Panc1 (cell line): ENCODE measurements around the gene APOBR. TPM values are rescaled to one million over a fixed set of nuclear protein-coding genes. Genes with fewer than 3 reads are reported as not detected.
"Not testable (repeated sequence)": the region's sequence is repeated elsewhere in the genome, so short reads cannot be mapped to it uniquely, and the experiment has no call there.

ENCODE experiments used
- ATAC-seq: fragments of 200-7000 bp; cut with Tn5 transposase; 2 replicates; pipeline ENCODE4 v1.9.1; 2020; ENCODE audit warnings: mild to moderate bottlenecking, moderate library complexity
- BruUV-seq: library from RNA; stranded (reverse); fragments of 400-500 nt; replicated peaks from 2 replicates; lab custom pipeline; 2021; lab: Mats Ljungman, UMichigan
- CTCF ChIA-PET: fragments of 300-600 bp; sonication (Branson Sonifier 250); formaldehyde crosslinking; loops from one replicate; lab custom pipeline; 2022; ENCODE audit warnings: antibody characterized with exemption; lab: Charles Lee
- POLR2A ChIA-PET: fragments of 300-600 bp; sonication (Branson Sonifier 250); formaldehyde crosslinking; loops from one replicate; lab custom pipeline; 2022; ENCODE audit warnings: antibody characterized with exemption; lab: Charles Lee
- DNase-seq: peaks from one replicate; pipeline ENCODE4 v3.0.0-alpha.2; 2010; ENCODE audit warnings: low read depth, low spot score
- H3K27ac ChIP-seq: 2 replicates; pipeline ENCODE4 v1.5.1; 2011; ENCODE audit warnings: mild to moderate bottlenecking, low read length, inconsistent platforms
- H3K27me3 ChIP-seq: fragments of 200-500 bp; sonication (Bioruptor generic); 2 replicates; pipeline ENCODE4 v1.6.0; 2014; ENCODE audit warnings: low read length, inconsistent platforms; ENCODE audit not compliant: control insufficient read depth, insufficient read depth
- H3K36me3 ChIP-seq: fragments of 200-500 bp; sonication (Bioruptor generic); 2 replicates; pipeline ENCODE4 v1.5.1; 2014; ENCODE audit warnings: inconsistent platforms, mild to moderate bottlenecking, low read length, moderate library complexity; ENCODE audit not compliant: control insufficient read depth, insufficient read depth
- H3K4me1 ChIP-seq: 2 replicates; pipeline ENCODE4 v1.5.1; 2011; ENCODE audit warnings: inconsistent platforms, mild to moderate bottlenecking, low read length, moderate library complexity; ENCODE audit not compliant: control insufficient read depth, insufficient read depth
- H3K4me3 ChIP-seq, 2 experiments: 2 replicates each; pipeline ENCODE4 v1.5.1; 2011 to 2012; ENCODE audit warnings: low read depth in 2 of 2, low read length in 2 of 2, mild to moderate bottlenecking in 2 of 2, inconsistent platforms in 1 of 2, moderate library complexity in 1 of 2
- H3K9me3 ChIP-seq: fragments of 200-500 bp; sonication (Bioruptor generic); 2 replicates; pipeline ENCODE4 v1.5.1; 2014; ENCODE audit warnings: low read depth, mild to moderate bottlenecking, inconsistent platforms, low read length, moderate library complexity; ENCODE audit not compliant: control insufficient read depth, insufficient read depth
- POLR2AphosphoS5 ChIP-seq: IDR thresholded peaks from 2 replicates; pipeline ENCODE4 v1.6.1; 2012; ENCODE audit warnings: mild to moderate bottlenecking, low read depth, low read length, moderate library complexity
- SIN3A ChIP-seq: IDR thresholded peaks from 2 replicates; pipeline ENCODE4 v1.6.1; 2012; ENCODE audit warnings: low read depth, mild to moderate bottlenecking, low read length, moderate library complexity, borderline replicate concordance; ENCODE audit not compliant: insufficient read depth
- TCF7L2 ChIP-seq: IDR thresholded peaks from 2 replicates; pipeline ENCODE4 v1.6.1; 2011; ENCODE audit warnings: mild to moderate bottlenecking, low read depth, low read length, inconsistent platforms
- in situ Hi-C: cut with HindIII; loops from 2 replicates; pipeline ENCODE4 v1.10.0; 2016; ENCODE audit warnings: low sequenced_read_pairs, low pct_unique_long_range_greater_than_20kb
- intact Hi-C: fragments of 100-400 bp; cut with micrococcal nuclease; formaldehyde crosslinking; loops from one replicate; pipeline ENCODE4 v1.10.0; 2022; ENCODE audit not compliant: unreplicated experiment
- total RNA-seq: library from RNA; stranded (reverse); gene quantifications from one replicate; pipeline ENCODE4 v1.2.1, GENCODE V29; 2021; ENCODE audit not compliant: unreplicated experiment
- TF ChIP-seq, protein P1 (sequence below), 2 experiments: IDR thresholded peaks; 2 replicates each; pipeline ENCODE4 v1.6.1; 2011 to 2012; ENCODE audit warnings: low read depth in 2 of 2, control low read depth in 1 of 2, low read length in 1 of 2, mild to moderate bottlenecking in 1 of 2, moderate library complexity in 1 of 2; ENCODE audit not compliant: insufficient read depth in 1 of 2
- TF ChIP-seq, protein P2 (sequence below): fragments of 450-650 bp; IDR thresholded peaks from 2 replicates; pipeline ENCODE4 v1.5.1; 2017; ENCODE audit warnings: mild to moderate bottlenecking

APOBR gene
- total RNA-seq, 1 experiment from 2014 or later: 0.13 TPM

GRCh38 chr16:28524681-28525171 is 30.3 kb downstream of the APOBR start:
- DNase-seq (no peak), ATAC-seq (no peak)
- no peaks in the 10 kb centered on the region for H3K9me3 ChIP-seq
- ChIA-PET POLR2A (no interaction called here), CTCF (interaction anchor here (0.7 kb wide), 1 partner anchor 28 kb away, joined by 3 read pairs; no protein-coding TSS in a partner anchor)
- intact Hi-C loops (no loop called here), in situ Hi-C loops (no loop called here)
- H3K4me1 ChIP-seq: no peaks in the 10 kb centered on the region
- no peak overlapping the region for H3K27ac ChIP-seq
- H3K27me3 ChIP-seq: no peaks in the 10 kb centered on the region
- no peaks in the 10 kb centered on the region for H3K36me3 ChIP-seq
- BruUV-seq: no TSS peak
- TF ChIP-seq SIN3A (no peak), POLR2AphosphoS5 (no peak), TCF7L2 (no peak)
- TF ChIP-seq, protein P1, sequence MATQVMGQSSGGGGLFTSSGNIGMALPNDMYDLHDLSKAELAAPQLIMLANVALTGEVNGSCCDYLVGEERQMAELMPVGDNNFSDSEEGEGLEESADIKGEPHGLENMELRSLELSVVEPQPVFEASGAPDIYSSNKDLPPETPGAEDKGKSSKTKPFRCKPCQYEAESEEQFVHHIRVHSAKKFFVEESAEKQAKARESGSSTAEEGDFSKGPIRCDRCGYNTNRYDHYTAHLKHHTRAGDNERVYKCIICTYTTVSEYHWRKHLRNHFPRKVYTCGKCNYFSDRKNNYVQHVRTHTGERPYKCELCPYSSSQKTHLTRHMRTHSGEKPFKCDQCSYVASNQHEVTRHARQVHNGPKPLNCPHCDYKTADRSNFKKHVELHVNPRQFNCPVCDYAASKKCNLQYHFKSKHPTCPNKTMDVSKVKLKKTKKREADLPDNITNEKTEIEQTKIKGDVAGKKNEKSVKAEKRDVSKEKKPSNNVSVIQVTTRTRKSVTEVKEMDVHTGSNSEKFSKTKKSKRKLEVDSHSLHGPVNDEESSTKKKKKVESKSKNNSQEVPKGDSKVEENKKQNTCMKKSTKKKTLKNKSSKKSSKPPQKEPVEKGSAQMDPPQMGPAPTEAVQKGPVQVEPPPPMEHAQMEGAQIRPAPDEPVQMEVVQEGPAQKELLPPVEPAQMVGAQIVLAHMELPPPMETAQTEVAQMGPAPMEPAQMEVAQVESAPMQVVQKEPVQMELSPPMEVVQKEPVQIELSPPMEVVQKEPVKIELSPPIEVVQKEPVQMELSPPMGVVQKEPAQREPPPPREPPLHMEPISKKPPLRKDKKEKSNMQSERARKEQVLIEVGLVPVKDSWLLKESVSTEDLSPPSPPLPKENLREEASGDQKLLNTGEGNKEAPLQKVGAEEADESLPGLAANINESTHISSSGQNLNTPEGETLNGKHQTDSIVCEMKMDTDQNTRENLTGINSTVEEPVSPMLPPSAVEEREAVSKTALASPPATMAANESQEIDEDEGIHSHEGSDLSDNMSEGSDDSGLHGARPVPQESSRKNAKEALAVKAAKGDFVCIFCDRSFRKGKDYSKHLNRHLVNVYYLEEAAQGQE (IDR thresholded peaks at IDR 0.05; ENCODE audit: insufficient read depth in 1 of 2, low read depth in 2 of 2, low read length in 1 of 2): no peak
- TF ChIP-seq, protein P2, sequence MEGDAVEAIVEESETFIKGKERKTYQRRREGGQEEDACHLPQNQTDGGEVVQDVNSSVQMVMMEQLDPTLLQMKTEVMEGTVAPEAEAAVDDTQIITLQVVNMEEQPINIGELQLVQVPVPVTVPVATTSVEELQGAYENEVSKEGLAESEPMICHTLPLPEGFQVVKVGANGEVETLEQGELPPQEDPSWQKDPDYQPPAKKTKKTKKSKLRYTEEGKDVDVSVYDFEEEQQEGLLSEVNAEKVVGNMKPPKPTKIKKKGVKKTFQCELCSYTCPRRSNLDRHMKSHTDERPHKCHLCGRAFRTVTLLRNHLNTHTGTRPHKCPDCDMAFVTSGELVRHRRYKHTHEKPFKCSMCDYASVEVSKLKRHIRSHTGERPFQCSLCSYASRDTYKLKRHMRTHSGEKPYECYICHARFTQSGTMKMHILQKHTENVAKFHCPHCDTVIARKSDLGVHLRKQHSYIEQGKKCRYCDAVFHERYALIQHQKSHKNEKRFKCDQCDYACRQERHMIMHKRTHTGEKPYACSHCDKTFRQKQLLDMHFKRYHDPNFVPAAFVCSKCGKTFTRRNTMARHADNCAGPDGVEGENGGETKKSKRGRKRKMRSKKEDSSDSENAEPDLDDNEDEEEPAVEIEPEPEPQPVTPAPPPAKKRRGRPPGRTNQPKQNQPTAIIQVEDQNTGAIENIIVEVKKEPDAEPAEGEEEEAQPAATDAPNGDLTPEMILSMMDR: no peak
- no peak overlapping the region for H3K4me3 ChIP-seq

GRCh38 chr16:28526201-28527099 is 32.0 kb downstream of the APOBR start:
- no peak overlapping the region for H3K27ac ChIP-seq
- BruUV-seq: no TSS peak
- H3K9me3 ChIP-seq: no peaks in the 10 kb centered on the region
- TF ChIP-seq, protein P2: no peak
- TF ChIP-seq SIN3A (no peak), POLR2AphosphoS5 (no peak), TCF7L2 (no peak)
- TF ChIP-seq, protein P1 (IDR thresholded peaks at IDR 0.05; ENCODE audit: insufficient read depth in 1 of 2, low read depth in 2 of 2, low read length in 1 of 2): no peak
- intact Hi-C loops: no loop called here
- no peak overlapping the region for H3K4me3 ChIP-seq
- H3K36me3 ChIP-seq: no peaks in the 10 kb centered on the region
- DNase-seq (no peak), ATAC-seq (no peak)
- ChIA-PET CTCF (no interaction called here), POLR2A (no interaction called here)
- H3K27me3 ChIP-seq: no peaks in the 10 kb centered on the region
- in situ Hi-C loops: no loop called here
- no peaks in the 10 kb centered on the region for H3K4me1 ChIP-seq

DNA sequence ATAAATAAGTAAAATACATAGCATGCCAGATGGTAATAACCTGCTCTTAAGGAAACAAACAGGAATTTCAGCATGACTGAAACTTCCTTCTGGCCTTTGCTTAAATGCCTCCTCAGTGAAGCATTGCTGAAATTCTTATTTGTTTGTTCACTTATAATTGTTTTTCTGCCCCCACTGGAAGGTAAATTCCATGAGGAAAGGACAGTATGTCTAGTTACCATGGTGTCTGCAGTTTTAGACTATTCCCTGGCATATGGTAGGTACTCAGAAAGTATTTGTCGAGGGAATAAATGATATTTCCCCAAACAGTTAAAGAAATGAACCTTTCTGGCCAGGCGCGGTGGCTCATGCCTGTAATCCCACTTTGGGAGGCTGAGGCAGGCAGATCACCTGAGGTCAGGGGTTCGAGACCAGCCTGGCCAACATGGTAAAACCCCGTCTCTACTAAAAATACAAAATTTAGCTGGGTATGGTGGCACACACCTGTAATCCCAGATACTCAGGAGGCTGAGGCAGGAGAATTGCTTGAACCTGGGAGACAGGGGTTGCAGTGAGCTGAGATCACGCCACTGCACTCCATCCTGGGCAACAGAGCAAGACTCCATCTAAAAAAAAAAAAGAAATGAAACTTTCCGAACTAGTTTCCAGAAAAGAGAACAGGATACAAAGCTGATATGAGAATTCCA is 32.8 kb downstream of the APOBR start:
- intact Hi-C loops, H3K4me3 ChIP-seq, in situ Hi-C loops: not testable (repeated sequence)

More for the DNA sequence above, 32.8 kb downstream of the APOBR start:
- not testable (repeated sequence) for H3K9me3 ChIP-seq, DNase-seq, BruUV-seq, H3K27ac ChIP-seq, H3K4me1 ChIP-seq, H3K27me3 ChIP-seq, ATAC-seq, H3K36me3 ChIP-seq
- ChIA-PET CTCF (interaction anchor here (0.6 to 0.7 kb wide), 2 partner anchors 248 to 265 kb away, joined by 4 read pairs; no protein-coding TSS in a partner anchor), POLR2A (interaction anchor here (0.6 kb wide), 1 partner anchor 21 kb away, joined by 3 read pairs; no protein-coding TSS in a partner anchor)
